ENCODE measurements around the gene THRAP3. TPM values are rescaled to one million over a fixed set of nuclear protein-coding genes. Genes with fewer than 3 reads are reported as not detected.
"Not testable (repeated sequence)": the region's sequence is repeated elsewhere in the genome, so short reads cannot be mapped to it uniquely, and the experiment has no call there.

Gene THRAP3
- polyA plus RNA-seq, 1 of the 3 experiments (the other 2 are of a cell fraction), result 33.7 TPM

DNA sequence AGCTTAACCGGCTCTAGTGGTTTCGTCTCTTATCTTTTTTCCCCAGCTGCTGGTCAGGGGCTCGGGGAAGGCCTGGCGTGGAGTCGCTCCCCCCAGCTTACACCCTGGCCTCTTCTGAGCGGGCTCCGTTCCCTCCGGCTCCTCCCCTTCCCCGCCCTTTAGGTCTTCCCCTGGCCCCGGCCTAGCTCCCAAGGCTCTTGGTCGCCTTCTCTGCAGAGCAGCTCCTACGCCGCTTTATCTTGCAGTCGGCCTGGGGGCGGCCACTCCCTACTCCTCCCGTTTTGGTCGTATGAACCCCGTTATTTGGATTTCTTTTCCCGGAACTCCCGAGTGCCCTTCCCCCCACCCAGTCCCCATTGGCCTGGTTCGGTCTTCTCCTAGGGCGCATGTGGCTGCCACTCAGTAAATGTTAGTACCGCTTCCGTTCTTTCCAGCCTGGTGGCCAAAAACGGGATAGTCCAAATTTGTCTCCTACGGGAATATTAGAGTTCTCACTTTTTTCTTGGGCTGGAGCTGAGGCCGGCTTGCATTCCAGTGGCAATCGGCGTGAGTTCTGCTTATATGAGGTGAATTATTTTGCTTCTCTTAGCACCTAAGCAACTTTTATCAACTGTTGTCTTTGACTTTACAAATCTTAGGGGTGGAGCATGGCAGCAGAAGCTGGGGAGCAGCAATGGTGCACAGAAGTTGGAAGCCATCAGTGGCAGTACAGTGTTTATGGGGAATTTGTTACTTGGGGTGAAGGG is 467 bp downstream of the THRAP3 start (continued):
- TF ChIP-seq, protein P1, sequence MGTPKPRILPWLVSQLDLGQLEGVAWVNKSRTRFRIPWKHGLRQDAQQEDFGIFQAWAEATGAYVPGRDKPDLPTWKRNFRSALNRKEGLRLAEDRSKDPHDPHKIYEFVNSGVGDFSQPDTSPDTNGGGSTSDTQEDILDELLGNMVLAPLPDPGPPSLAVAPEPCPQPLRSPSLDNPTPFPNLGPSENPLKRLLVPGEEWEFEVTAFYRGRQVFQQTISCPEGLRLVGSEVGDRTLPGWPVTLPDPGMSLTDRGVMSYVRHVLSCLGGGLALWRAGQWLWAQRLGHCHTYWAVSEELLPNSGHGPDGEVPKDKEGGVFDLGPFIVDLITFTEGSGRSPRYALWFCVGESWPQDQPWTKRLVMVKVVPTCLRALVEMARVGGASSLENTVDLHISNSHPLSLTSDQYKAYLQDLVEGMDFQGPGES (IDR thresholded peaks at IDR 0.05; ENCODE audit: low read depth, low read length), result no peak
- no peak for TF ChIP-seq POLR2AphosphoS5 (IDR thresholded peaks at IDR 0.05; ENCODE audit: low read depth, low read length)

DNA sequence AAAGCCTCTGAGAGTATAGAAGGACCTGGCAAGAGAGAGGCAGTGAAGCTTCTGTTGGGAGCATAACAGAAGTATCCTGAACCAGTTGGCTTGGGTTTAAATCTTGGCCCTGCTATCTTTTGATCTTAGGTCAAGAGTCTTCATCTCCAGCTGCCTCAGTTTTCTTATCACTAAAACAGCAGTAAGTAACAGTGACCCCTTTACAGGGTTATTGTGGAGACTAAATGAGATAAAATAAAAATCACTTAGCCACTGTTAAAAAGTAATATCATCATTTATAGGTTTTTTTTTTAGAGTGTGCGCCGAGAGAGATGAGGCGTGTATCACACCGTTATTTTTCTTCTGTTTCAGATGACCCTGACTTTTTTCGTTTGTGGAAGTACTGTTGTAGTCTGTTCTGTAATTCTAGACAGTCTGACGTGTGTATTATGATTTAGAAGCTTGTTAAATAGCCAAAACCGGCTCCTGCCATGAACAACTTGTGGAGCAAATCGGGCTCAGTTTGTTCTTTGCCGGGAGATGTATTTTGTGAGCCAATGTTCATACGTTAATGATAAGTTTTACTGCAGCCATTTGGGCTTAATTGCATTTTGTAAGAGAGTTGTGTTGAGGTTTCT is 1.1 kb downstream of the THRAP3 start:
- WGBS (ENCODE audit: low lambda C conversion rate), result 9% methylated on average over 10 of the region's 10 CpGs
- Histone ChIP-seq H3K27me3 (ENCODE audit: insufficient read depth) (no peaks in the 10 kb centered on the region), H3K9me2 (no peaks in the 10 kb centered on the region), H3K79me2 (ENCODE audit: insufficient read depth) (peaks cover 60% of the 10 kb centered on the region), H4K20me1 (ENCODE audit: insufficient read depth) (peaks cover 56% of the 10 kb centered on the region), H3F3A (replicated peaks; ENCODE audit: insufficient read depth) (peaks cover 13% of the 10 kb centered on the region), H2AFZ (ENCODE audit: low read depth) (no peak overlapping the region), H3K9ac (peak overlapping the region; percentile 86), H3K4me1 (ENCODE audit: control insufficient read depth in 1 of 2, insufficient read depth in 2 of 2, low read depth in 1 of 2, low read length in 1 of 2) (peaks cover 8 to 9% of the 10 kb centered on the region in 2 experiments; a peak in 2 of 4 replicates), H3K9me3 (no peaks in the 10 kb centered on the region), H3K27ac (ENCODE audit: low read depth in 2 of 2, low read length in 1 of 2) (peak overlapping the region; percentile 88 to 97), H3K4me3 (ENCODE audit: low read depth in 2 of 2, low read length in 1 of 2) (peak overlapping the region; percentile 69 to 77), H3K36me3 (replicated peaks in 1 of 2; ENCODE audit: control insufficient read depth in 1 of 2, insufficient read depth in 2 of 2, low read length in 1 of 2) (peaks cover 0 to 44% of the 10 kb centered on the region in 2 experiments), H3K4me2 (peak overlapping the region; percentile 83)
- DNase-seq, result no peak
- no peak for TF ChIP-seq EP300 (IDR thresholded peaks at IDR 0.05; ENCODE audit: borderline replicate concordance in 1 of 2, low read depth in 1 of 2, low read length in 1 of 2)
- TF ChIP-seq, protein P2, sequence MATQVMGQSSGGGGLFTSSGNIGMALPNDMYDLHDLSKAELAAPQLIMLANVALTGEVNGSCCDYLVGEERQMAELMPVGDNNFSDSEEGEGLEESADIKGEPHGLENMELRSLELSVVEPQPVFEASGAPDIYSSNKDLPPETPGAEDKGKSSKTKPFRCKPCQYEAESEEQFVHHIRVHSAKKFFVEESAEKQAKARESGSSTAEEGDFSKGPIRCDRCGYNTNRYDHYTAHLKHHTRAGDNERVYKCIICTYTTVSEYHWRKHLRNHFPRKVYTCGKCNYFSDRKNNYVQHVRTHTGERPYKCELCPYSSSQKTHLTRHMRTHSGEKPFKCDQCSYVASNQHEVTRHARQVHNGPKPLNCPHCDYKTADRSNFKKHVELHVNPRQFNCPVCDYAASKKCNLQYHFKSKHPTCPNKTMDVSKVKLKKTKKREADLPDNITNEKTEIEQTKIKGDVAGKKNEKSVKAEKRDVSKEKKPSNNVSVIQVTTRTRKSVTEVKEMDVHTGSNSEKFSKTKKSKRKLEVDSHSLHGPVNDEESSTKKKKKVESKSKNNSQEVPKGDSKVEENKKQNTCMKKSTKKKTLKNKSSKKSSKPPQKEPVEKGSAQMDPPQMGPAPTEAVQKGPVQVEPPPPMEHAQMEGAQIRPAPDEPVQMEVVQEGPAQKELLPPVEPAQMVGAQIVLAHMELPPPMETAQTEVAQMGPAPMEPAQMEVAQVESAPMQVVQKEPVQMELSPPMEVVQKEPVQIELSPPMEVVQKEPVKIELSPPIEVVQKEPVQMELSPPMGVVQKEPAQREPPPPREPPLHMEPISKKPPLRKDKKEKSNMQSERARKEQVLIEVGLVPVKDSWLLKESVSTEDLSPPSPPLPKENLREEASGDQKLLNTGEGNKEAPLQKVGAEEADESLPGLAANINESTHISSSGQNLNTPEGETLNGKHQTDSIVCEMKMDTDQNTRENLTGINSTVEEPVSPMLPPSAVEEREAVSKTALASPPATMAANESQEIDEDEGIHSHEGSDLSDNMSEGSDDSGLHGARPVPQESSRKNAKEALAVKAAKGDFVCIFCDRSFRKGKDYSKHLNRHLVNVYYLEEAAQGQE (IDR thresholded peaks at IDR 0.05; ENCODE audit: low read depth, low read length), result no peak
- TF ChIP-seq, protein P3, sequence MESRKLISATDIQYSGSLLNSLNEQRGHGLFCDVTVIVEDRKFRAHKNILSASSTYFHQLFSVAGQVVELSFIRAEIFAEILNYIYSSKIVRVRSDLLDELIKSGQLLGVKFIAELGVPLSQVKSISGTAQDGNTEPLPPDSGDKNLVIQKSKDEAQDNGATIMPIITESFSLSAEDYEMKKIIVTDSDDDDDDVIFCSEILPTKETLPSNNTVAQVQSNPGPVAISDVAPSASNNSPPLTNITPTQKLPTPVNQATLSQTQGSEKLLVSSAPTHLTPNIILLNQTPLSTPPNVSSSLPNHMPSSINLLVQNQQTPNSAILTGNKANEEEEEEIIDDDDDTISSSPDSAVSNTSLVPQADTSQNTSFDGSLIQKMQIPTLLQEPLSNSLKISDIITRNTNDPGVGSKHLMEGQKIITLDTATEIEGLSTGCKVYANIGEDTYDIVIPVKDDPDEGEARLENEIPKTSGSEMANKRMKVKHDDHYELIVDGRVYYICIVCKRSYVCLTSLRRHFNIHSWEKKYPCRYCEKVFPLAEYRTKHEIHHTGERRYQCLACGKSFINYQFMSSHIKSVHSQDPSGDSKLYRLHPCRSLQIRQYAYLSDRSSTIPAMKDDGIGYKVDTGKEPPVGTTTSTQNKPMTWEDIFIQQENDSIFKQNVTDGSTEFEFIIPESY (IDR thresholded peaks at IDR 0.05; ENCODE audit: borderline replicate concordance, low read depth), result no peak
- TF ChIP-seq ELF1 (IDR thresholded peaks at IDR 0.05), result no peak
- no peak for TF ChIP-seq FOXM1 (IDR thresholded peaks at IDR 0.05; ENCODE audit: low read depth)
- TF ChIP-seq, protein P4, sequence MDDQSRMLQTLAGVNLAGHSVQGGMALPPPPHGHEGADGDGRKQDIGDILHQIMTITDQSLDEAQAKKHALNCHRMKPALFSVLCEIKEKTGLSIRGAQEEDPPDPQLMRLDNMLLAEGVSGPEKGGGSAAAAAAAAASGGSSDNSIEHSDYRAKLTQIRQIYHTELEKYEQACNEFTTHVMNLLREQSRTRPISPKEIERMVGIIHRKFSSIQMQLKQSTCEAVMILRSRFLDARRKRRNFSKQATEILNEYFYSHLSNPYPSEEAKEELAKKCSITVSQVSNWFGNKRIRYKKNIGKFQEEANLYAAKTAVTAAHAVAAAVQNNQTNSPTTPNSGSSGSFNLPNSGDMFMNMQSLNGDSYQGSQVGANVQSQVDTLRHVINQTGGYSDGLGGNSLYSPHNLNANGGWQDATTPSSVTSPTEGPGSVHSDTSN (IDR thresholded peaks at IDR 0.05), result no peak
- no peak for TF ChIP-seq JUND (IDR thresholded peaks at IDR 0.05)
- ChIA-PET POLR2A (interaction anchor here (1.6 kb wide), 1 partner anchor 60 kb away, joined by 3 read pairs; no protein-coding TSS in a partner anchor), CTCF (interaction anchor here (0.9 to 2.0 kb wide), 9 partner anchors 11 to 90 kb away, joined by 3 to 9 read pairs (median 3); no protein-coding TSS in a partner anchor)

DNA sequence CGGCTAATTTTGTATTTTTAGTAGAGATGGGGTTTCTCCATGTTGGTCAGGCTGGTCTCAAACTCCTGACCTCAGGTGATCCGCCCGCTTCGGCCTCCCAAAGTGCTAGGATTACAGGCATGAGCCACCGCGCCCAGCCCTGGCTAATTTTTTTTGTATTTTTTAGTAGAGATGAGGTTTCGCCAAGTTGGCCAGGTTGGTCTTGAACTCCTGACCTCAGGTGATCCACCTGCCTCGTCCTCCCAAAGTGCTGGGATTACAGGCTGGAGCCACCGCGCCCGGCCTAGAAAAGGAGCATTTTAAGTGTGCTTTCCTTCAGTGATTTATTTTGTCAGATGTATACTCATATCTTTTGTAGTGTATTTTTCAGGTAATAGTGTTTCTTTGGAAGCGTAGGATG is 6.0 kb downstream of the THRAP3 start:
- 93% methylated on average over 12 of the region's 12 CpGs for WGBS (ENCODE audit: low lambda C conversion rate)
- peaks cover 100% of the 10 kb centered on the region for H4K20me1 ChIP-seq (ENCODE audit: insufficient read depth)
- H3K4me2 ChIP-seq; H2AFZ ChIP-seq (ENCODE audit: low read depth); H3K4me3 ChIP-seq (ENCODE audit: low read depth in 2 of 2, low read length in 1 of 2); DNase-seq; POLR2A ChIA-PET; H3K4me1 ChIP-seq (ENCODE audit: control insufficient read depth in 1 of 2, insufficient read depth in 2 of 2, low read depth in 1 of 2, low read length in 1 of 2); H3K9ac ChIP-seq; H3K27ac ChIP-seq (ENCODE audit: low read depth in 2 of 2, low read length in 1 of 2); H3K9me3 ChIP-seq; H3K9me2 ChIP-seq; H3K27me3 ChIP-seq (ENCODE audit: insufficient read depth); CTCF ChIA-PET: not testable (repeated sequence)
- H3K79me2 ChIP-seq (ENCODE audit: insufficient read depth), result peaks cover 100% of the 10 kb centered on the region
- H3F3A ChIP-seq (replicated peaks; ENCODE audit: insufficient read depth), result peaks cover 35% of the 10 kb centered on the region
- H3K36me3 ChIP-seq (replicated peaks in 1 of 2; ENCODE audit: control insufficient read depth in 1 of 2, insufficient read depth in 2 of 2, low read length in 1 of 2), result peaks cover 17 to 81% of the 10 kb centered on the region in 2 experiments
